GM21367 (cell line): ENCODE measurements around the gene MOK.

ENCODE experiments used
- ATAC-seq: cut with Tn5 transposase; IDR thresholded peaks from one replicate; pipeline ENCODE4 v1.9.1; 2021; ENCODE audit not compliant: unreplicated experiment

Gene MOK

DNA sequence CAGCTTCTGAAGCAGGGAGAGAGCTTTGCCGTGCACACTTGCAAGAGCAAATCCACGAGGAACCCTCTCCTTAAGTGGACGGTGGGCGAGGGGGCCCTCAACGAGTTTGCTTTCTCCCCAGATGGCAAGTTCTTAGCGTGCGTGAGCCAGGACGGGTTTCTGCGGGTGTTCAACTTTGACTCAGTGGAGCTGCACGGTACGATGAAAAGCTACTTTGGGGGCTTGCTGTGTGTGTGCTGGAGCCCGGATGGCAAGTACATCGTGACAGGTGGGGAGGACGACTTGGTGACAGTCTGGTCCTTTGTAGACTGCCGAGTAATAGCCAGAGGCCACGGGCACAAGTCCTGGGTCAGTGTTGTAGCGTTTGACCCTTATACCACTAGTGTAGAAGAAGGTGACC is 96.2 kb downstream of the MOK start:
- ATAC-seq = no peak

DNA sequence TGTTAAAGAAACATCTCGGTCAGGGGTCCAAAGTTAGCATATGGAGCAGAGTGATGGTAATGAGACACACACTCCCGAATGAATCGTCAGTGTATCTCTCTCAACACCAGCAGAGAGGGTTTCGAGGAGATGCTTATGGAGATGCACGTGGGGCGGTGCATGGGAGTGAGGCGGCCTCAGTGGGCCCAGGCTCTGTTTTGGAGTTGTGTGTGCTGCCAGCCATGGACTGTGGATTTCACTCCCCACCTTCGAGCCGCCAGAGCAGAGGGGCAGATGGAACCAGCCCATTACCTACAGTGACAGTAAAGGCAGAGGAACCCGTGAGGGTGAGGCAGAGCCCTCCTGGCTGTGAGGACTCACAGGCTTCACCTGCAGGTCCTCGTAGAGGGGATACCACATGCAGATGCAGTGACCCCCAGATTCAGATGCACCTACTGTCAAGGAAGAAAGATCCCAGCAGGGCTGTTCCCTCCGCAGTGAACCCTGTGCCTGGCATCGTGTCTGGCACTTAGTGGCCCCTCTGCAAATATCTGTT is 97.1 kb downstream of the MOK start:
- ATAC-seq = no peak

DNA sequence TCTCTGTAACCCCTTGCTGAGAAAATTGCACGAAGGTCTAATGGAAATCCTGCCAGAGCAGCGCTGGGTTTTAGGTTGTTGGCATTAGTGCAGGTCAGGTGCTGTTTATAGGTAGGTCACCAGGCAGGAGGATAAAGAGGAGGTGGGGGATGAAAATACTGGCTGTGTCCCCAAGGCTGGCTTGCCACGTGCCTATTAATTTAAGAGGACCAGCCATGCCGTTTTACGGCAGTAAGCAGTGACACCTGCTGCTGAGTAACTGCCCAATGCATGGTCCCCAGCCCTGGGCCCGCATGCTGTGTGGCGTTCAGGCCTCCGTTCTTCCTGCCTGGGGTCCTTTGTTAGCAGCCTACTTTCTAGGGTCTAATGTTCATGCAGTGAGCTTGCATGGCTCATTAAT is 98.0 kb downstream of the MOK start:
- no peak for ATAC-seq

DNA sequence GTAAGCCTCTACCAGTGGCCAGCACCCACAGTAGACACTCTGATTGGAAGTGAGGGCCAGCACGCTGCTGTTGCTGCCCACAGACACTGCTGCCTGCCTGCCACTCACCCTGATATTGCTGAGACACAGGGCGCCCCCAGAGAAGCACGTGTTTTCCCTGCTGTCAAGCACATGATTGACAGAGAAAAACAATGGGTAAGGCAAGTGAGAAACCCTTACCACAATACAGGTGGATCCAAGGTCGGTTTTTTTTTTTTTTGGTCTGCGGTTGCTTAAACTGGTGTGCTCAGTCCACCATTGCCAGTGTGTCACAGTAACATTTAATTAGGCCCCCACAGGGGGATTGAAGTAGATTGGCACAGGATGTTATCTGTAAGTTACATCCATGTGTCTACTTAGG is 99.4 kb downstream of the MOK start:
- ATAC-seq = no peak

- no peak for ATAC-seq
Measured at GRCh38 chr14:102203382-102203781, 101.6 kb downstream of the MOK start.

GRCh38 chr14:102202944-102203343 is 102.0 kb downstream of the MOK start:
- no peak for ATAC-seq

DNA sequence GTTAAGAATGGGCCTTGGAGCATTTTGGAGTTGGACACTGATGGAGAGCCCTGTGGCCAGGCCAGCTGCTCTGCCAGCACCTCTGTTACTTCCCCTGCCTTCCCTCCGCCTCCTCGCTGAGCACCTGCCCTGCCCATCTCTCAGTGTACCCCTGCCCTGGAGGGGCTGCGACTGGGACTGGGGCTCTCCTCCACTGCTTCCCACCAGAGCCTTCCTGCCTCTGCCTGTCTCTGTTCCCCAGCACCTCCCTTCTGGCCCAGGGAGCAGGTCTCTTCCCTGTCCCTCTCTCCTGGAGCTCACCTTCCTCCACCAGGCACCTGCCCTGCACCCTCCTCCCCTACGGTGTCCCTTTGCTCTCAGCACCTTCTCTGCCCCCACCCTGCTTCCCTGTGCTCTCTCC is 103.2 kb downstream of the MOK start:
- ATAC-seq = no peak

DNA sequence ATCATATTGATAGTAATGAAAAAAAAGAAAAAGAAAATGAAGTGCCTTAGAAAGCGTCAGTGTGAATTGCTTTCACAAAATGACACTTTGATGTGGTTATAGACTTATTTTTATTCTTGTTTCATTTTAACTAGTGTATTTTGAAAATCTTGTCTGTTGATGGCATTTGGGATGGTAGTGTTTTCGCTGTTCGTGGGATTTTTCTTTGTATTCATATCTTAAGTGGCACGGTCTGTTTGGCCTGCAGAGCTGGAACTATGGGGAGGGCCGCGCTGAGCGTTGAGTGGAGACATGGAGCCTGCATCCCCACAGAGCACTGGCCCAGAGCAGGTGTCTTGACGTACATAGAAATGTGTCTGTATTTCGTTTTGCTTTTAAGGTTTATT is 103.6 kb downstream of the MOK start:
- ATAC-seq = no peak

DNA sequence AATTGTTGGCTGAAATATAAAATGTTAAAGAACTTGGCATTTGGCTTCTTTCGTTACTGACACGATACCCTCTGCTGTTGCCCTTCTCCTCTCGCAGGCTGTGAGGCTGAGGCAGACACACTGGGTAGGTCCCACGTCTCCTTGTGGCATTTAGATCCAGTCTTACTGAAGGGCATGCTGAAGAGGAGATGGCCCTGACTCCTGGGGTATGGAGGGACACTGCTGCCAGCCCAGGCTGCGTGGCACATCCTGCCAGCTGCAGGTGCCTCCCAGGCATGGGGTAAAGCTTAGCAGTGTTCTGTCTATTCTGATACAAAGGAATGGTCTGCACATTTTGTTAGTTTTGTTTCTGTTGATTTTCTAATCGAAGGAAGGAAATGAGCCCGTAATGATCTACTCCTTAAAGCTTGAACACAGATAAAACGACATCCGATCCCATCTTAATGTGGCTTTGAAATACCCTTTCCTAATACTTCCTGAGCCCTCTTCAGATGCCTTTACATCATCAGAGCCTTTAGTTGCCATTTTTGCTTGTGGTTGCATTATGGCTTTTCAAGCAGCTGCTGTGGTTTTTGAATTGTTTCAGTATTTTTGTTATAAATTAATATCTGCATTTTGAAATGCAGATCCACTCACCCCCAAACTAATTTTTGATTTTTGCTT is 104.1 kb downstream of the MOK start:
- no peak for ATAC-seq

DNA sequence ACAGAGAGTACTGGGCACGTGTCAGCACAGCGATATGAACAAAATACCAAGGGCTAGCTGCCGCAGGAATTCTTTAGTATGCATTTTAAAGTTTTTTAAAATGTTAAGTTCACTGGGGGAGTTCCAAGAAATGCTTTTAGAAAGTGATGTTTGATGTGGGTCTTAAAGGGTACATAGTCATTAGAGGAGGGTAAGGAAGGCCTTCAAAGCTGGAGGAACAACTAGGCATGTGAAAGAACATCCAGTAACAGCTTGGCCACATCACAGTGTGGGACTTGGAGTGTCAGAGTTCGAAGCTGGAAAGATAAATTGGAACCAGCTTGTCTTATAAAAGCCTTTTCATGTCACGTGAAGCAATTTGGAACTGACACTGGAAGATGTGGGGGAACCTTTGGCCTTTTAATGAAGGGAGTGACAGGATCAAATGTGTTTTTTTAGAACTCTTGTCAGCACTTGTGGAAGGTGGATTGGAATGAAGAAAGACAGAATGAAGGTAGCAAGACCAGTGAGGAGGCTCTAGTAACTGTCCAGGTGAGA is 107.6 kb downstream of the MOK start:
- no peak for ATAC-seq

DNA sequence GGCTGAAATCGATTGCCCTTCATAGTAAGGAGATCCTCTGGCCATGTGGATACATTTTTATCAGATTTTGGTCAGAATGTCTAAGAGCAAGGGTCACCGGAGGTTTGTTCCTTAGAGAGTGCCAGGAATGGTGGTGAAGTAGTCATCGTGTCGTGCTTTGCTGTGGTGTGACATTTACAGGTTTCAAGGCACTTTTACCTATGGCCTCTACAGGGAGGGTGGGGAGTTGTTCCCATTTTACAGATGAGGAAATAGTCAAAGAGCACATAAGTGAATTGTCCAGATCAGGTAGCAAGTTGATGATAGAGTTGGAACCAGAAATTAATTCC is 108.1 kb downstream of the MOK start:
- no peak for ATAC-seq

DNA sequence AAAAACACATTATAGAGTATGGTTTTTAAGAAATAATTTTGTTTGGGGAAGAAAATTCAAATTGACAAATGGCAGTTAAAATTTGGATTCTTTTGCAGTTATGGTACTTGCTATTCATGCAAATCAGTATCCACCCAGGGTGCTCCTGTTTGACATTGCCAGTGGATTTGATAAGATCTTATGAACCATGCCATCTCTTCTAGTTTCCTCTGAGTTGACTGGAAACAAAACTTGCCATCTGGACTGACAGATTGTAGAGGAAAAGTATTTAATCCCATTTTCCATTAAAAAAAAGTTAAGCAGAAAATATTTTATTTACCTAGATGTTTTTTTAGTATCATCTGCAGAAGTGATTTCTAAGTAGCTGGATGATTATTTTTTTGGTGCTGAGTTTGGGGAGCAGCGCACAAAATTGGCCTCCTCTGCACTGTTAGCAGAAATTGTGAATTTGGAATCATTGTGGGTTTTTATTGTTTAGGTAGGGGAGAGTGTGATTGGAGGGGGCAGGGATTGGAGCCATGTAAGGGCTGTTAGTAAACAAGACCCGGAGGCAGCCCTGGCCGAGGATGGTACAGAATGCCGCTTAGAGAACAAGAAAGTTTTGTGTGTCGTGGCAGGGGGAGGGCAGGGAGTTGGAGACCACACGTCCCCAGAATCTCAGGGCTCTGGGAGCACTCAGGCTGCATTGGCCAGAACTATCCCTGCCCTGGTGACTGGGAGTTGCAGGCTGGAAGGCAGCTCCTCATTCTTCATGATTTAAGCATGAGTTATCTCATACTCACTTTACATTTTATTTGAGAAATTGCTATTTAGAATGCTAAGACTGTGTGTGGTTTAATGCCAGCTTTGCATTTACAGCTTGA is 108.7 kb downstream of the MOK start:
- no peak for ATAC-seq

- ATAC-seq = no peak
Measured at GRCh38 chr14:102195446-102195845, 109.5 kb downstream of the MOK start.

DNA sequence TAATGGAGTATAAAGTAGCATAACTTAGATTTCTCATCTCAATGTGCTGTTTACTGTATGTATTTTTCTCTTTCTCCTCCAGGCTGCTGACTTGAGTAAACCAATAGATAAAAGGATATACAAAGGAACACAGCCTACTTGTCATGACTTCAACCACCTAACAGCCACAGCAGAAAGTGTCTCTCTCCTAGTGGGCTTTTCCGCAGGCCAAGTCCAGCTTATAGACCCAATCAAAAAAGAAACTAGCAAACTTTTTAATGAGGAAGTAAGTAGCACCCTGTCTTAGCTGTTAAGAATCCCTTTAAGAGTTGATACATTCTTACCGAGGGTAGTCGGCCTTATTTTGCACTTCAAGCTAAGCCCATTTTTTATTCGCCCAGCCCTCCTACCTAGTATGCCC is 110.1 kb downstream of the MOK start:
- no peak for ATAC-seq

GRCh38 chr14:102192840-102193502 is 112.0 kb downstream of the MOK start:
- ATAC-seq = no peak

DNA sequence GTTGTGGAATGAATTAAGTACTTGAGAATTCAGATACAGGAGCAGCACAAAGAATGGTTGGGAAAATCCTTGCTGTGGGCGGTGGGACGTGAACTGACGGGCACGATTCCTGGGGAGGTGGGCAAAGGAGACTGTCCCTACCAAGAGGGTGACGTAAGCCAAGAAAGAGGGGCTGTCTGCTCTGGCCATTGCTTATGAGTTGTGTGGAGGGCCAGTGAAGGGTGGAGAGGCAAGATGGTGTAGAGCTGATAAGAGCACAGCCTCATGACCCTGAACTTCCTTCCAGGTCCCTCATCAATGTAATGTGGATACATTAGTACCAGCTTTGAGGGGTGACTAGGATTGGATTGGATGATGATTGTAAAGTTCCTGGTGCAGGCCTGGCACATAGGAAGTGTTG is 115.1 kb downstream of the MOK start:
- no peak for ATAC-seq

GRCh38 chr14:102188187-102188586 is 116.8 kb downstream of the MOK start:
- no peak for ATAC-seq

- ATAC-seq = no peak
Measured at GRCh38 chr14:102187568-102188001, 117.4 kb downstream of the MOK start.

DNA sequence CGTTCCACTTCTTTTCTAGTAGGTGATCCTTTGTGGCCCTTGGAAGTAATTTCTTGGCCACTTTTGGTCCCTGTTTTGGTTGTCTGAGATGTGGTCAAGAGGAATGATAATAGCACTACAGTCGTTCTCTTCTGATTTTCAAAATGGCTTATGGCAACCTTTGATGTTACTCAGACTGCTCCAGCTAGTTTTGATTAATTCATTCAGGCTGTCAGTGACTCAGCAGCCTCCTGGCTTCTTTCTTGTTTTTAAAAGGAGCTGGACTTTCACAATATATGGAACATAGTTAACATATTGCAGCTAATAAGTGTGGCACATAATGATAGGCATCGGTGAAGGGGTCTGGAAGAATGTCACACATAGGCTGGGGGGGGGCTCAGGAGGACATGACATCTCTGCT is 117.9 kb downstream of the MOK start:
- no peak for ATAC-seq

GRCh38 chr14:102185360-102185759 is 119.6 kb downstream of the MOK start:
- ATAC-seq = no peak

DNA sequence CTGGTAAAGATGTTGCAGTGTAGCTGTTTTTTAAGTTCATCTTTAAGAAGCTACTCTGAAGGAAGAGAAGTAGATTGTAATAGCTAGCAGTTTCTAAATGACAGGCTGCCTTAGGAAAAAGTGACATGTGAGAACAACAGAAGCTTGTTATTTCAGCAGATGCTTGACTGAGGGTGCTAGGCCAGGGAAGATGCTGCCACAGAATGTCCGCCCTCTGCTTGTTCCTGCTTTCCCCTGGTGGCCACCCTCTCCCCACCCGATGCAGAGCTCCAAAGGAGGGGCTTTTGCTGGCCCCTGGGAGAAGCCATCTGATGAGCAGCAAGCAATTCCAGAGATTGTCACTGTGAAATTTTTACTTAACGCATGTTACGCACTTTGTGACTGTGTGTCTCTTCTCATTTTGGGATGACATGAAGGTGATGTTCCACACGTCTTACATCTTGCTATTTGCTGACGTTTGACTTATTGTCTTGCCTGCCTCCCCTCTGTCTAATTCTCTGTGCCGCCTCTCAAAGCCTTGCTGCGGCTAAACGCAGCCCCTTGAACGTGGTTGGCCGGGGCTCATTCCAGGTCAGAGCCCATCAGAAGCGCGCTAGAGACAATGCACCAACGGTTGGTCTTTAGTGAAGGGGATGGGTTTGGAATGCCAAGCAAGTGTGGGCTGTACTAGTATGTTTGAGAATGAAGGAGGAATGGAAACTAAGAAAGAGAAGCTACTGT is 120.5 kb downstream of the MOK start:
- ATAC-seq = no peak
